Nephron (organoid): ENCODE measurements around the gene PLCB3.

Experiments used
- H3K27ac Mint-ChIP-seq, 3 experiments: 2 replicates each; pipeline ENCODE4 v1.8.0; 2020; ENCODE audit warnings: mixed read lengths in 3 of 3, mild to moderate bottlenecking in 2 of 3, moderate library complexity in 1 of 3
- H3K27me3 Mint-ChIP-seq: 2 replicates; pipeline ENCODE4 v1.8.0; 2021; ENCODE audit warnings: low read depth, mild to moderate bottlenecking, moderate library complexity, mixed read lengths
- H3K36me3 Mint-ChIP-seq: 2 replicates; pipeline ENCODE4 v1.8.0; 2020; ENCODE audit warnings: low read depth, mixed read lengths
- H3K4me1 Mint-ChIP-seq: 2 replicates; pipeline ENCODE4 v1.8.0; 2020; ENCODE audit warnings: mixed read lengths
- H3K4me3 Mint-ChIP-seq, 3 experiments: 2 replicates each; pipeline ENCODE4 v1.8.0; 2020; ENCODE audit warnings: mild to moderate bottlenecking in 3 of 3, mixed read lengths in 3 of 3, moderate library complexity in 2 of 3
- H3K9me3 Mint-ChIP-seq: 2 replicates; pipeline ENCODE4 v1.8.0; 2020; ENCODE audit warnings: mixed read lengths
- TF ChIP-seq, protein P1 (sequence below), 3 experiments: fragments of 200-600 bp; sonication (generic); IDR thresholded peaks; one replicate each; pipeline ENCODE4 v1.5.0; 2021; ENCODE audit warnings: antibody characterized with exemption in 3 of 3; ENCODE audit not compliant: unreplicated experiment in 3 of 3

The PLCB3 gene

DNA sequence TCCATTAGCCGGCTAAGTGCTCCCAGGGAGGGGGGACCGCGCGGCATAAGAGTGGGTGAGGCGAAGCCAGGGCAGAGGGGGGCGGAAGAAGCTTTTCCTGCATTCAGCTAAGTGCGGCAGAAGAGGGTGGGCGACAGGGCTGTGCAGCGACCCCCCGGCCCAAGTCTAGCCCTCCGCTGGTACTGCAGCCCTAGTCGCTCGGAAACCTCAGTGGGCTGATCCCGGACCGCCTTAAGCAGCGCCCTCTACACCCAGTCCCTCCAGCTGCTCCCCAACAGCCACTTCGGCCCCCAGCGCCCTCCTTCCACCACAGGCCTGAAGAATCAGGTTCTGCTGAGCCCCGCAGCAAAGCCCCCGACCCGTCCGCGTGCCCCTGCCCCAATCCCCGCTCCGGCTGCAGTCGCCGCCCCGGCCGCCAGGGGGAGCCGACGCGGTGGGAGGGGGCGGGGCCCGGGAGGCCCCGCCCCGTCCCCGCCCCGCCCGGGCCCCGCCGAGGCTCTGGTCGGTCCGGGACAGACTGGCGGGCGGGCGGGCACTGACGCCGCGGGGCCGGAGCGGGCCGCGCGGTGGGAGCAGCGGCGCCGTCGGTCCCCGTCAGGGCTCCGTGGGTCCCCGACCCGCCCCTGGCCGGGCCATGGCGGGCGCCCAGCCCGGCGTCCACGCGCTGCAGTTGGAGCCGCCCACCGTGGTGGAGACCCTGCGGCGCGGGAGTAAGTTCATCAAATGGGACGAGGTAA is at the start of gene PLCB3:
Gene PLCB3, plus strand, starts transcription at position 515 of the 737 bp plus-strand sequence. Its CDS starts 120 bp downstream, at position 635.
- Mint-ChIP-seq H3K27me3 (no peaks in the 10 kb centered on the region), H3K27ac (peak within 1 kb of the TSS in 1 of 3 experiments; percentile 66), H3K4me1 (peaks cover 19% of the 10 kb centered on the region), H3K36me3 (peaks cover 3% of the 10 kb centered on the region), H3K9me3 (no peaks in the 10 kb centered on the region), H3K4me3 (peak within 1 kb of the TSS; percentile 89 to 91 (median 89))
- TF ChIP-seq, protein P1, sequence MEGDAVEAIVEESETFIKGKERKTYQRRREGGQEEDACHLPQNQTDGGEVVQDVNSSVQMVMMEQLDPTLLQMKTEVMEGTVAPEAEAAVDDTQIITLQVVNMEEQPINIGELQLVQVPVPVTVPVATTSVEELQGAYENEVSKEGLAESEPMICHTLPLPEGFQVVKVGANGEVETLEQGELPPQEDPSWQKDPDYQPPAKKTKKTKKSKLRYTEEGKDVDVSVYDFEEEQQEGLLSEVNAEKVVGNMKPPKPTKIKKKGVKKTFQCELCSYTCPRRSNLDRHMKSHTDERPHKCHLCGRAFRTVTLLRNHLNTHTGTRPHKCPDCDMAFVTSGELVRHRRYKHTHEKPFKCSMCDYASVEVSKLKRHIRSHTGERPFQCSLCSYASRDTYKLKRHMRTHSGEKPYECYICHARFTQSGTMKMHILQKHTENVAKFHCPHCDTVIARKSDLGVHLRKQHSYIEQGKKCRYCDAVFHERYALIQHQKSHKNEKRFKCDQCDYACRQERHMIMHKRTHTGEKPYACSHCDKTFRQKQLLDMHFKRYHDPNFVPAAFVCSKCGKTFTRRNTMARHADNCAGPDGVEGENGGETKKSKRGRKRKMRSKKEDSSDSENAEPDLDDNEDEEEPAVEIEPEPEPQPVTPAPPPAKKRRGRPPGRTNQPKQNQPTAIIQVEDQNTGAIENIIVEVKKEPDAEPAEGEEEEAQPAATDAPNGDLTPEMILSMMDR (IDR thresholded peaks at IDR 0.05; ENCODE audit: unreplicated experiment in 3 of 3) = peak; percentile 75 to 87 (median 83)

DNA sequence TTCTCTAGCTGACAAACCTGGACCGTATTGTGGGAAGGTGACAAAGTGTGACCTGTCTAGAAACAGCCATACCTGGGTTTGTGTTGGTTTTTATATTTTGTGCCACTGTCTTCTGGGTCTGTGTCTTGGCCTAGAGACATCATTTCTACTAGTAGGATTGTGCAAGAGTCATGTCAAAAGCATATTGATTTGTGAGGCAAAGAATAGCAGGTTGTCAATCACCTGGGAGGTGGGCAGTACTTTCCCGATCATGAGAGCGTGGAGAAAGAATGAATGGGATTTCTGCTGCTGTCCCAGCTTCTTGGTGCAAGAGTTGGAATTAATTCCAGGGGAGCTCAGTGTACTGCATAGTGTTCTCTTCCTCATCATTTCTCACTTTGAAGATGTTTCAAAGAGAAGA is 49.8 kb upstream of the PLCB3 start:
- Mint-ChIP-seq H3K36me3 (peaks cover 57% of the 10 kb centered on the region), H3K27ac (no peak overlapping the region), H3K4me3 (no peak overlapping the region), H3K27me3 (no peaks in the 10 kb centered on the region), H3K9me3 (no peaks in the 10 kb centered on the region), H3K4me1 (peaks cover 19% of the 10 kb centered on the region)
- TF ChIP-seq, protein P1 (IDR thresholded peaks at IDR 0.05; ENCODE audit: unreplicated experiment in 3 of 3) = no peak

DNA sequence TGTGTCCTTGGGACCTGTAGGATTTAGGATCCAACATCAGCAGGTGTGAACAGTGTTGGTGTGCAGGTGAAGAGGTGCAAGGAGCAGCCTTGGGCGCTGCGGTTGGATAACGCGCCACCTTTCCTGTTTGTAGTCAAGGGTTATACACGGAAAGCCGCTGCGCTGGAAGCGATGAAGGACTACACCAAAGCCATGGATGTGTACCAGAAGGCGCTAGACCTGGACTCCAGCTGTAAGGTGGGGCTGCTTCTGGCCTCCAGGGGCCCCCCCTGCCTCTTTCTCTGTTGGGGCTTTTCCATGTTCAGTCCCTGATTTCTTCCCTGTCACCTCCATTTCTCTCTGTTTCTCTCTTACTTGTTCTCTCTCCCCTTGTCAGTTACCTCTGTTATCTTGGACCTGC is 48.3 kb upstream of the PLCB3 start:
- Mint-ChIP-seq H3K27me3 (no peaks in the 10 kb centered on the region), H3K4me3 (no peak overlapping the region), H3K9me3 (no peaks in the 10 kb centered on the region), H3K36me3 (peaks cover 45% of the 10 kb centered on the region), H3K27ac (no peak overlapping the region), H3K4me1 (peaks cover 24% of the 10 kb centered on the region)
- TF ChIP-seq, protein P1 (IDR thresholded peaks at IDR 0.05; ENCODE audit: unreplicated experiment in 3 of 3) = no peak

DNA sequence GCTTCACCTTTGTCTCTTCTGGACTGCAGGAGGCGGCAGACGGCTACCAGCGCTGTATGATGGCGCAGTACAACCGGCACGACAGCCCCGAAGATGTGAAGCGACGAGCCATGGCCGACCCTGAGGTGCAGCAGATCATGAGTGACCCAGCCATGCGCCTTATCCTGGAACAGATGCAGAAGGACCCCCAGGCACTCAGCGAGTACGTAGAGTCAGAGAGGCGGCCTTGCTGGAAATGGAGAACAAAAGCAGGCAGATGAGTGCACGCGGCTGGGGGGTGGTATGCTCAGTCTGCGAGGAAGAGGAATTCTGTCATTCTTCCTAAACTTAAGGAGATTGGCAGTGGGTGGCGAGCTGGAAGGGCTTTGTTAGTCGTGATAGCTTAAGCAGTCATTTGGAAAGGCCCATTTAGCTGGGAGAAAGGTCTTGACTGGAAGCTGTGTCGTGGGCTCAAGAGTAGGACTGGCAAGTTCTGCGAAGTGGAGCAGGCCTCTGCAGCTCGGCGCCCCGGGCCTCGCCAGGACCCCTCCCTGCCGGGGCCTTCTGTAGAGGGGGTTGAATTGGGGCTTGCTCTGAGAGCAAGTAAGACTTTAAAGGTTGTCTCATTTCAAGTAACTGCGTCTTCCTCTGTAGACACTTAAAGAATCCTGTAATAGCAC is 47.8 kb upstream of the PLCB3 start:
- Mint-ChIP-seq H3K36me3 (peaks cover 45% of the 10 kb centered on the region), H3K27me3 (no peaks in the 10 kb centered on the region), H3K9me3 (no peaks in the 10 kb centered on the region), H3K4me3 (no peak overlapping the region), H3K27ac (peak overlapping the region; percentile 83 to 87 (median 84)), H3K4me1 (peaks cover 24% of the 10 kb centered on the region)
- TF ChIP-seq, protein P1 (IDR thresholded peaks at IDR 0.05; ENCODE audit: unreplicated experiment in 3 of 3) = no peak

DNA sequence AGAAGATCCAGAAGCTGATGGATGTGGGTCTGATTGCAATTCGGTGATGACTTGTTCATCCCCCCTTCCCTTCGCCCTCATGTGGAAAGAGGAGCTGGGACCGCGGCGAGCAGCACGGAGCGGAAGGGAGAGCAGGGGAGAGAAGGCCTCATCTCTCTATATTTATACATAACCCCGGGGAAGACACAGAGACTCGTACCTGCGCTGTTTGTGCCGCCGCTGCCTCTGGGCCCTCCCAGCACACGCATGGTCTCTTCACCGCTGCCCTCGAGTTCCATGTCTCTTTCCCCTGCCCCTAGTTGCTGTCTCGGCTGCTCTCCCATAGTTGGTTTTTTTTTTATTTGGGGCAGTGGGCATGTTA is 47.3 kb upstream of the PLCB3 start:
- H3K36me3 Mint-ChIP-seq = peaks cover 45% of the 10 kb centered on the region
- H3K27ac Mint-ChIP-seq = peak overlapping the region; percentile 83 to 87 (median 84)
- TF ChIP-seq, protein P1 (IDR thresholded peaks at IDR 0.05; ENCODE audit: unreplicated experiment in 3 of 3) = no peak
- no peak overlapping the region for H3K4me3 Mint-ChIP-seq
- no peaks in the 10 kb centered on the region for H3K27me3 Mint-ChIP-seq
- H3K4me1 Mint-ChIP-seq = peaks cover 24% of the 10 kb centered on the region
- no peaks in the 10 kb centered on the region for H3K9me3 Mint-ChIP-seq
